KMS-11 (cell line): ENCODE results near the gene WDR64.

Source experiments
- H2AFZ ChIP-seq: fragments of 200-600 bp; sonication (generic); 2 replicates; pipeline ENCODE4 v1.6.1; 2016; ENCODE audit warnings: antibody characterized with exemption, mixed run types, low read depth
- H3K27ac ChIP-seq: fragments of 200-600 bp; sonication (generic); 2 replicates; pipeline ENCODE4 v1.6.1; 2016; ENCODE audit warnings: mild to moderate bottlenecking, mixed run types
- H3K27me3 ChIP-seq: fragments of 200-600 bp; sonication (generic); 2 replicates; pipeline ENCODE4 v1.6.1; 2017; ENCODE audit warnings: mild to moderate bottlenecking, low read depth, mixed run types, moderate library complexity; ENCODE audit not compliant: insufficient read depth
- H3K36me3 ChIP-seq: fragments of 200-600 bp; sonication (generic); 2 replicates; pipeline ENCODE4 v1.6.1; 2017; ENCODE audit warnings: mild to moderate bottlenecking, mixed run types; ENCODE audit not compliant: insufficient read depth
- H3K4me1 ChIP-seq: fragments of 200-600 bp; sonication (generic); 2 replicates; pipeline ENCODE4 v1.6.1; 2016; ENCODE audit warnings: mild to moderate bottlenecking, low read depth, mixed run types; ENCODE audit not compliant: poor library complexity, severe bottlenecking
- H3K4me2 ChIP-seq: fragments of 200-600 bp; sonication (generic); 2 replicates; pipeline ENCODE4 v1.7.0; 2016; ENCODE audit warnings: mild to moderate bottlenecking, mixed run types
- H3K4me3 ChIP-seq: fragments of 200-600 bp; sonication (generic); IDR thresholded peaks from 2 replicates; pipeline ENCODE4 v1.6.1; 2017; ENCODE audit warnings: low read depth, low read length, mixed read lengths; ENCODE audit not compliant: insufficient read depth
- H3K79me2 ChIP-seq: fragments of 200-600 bp; sonication (generic); 2 replicates; pipeline ENCODE4 v1.6.1; 2016; ENCODE audit warnings: low read depth, mixed run types; ENCODE audit not compliant: insufficient read depth
- H3K9ac ChIP-seq: fragments of 200-600 bp; sonication (generic); 2 replicates; pipeline ENCODE4 v1.6.1; 2016; ENCODE audit warnings: mild to moderate bottlenecking, mixed run types
- H4K20me1 ChIP-seq: fragments of 200-600 bp; sonication (generic); 2 replicates; pipeline ENCODE4 v1.6.1; 2016; ENCODE audit warnings: mild to moderate bottlenecking, mixed run types; ENCODE audit not compliant: insufficient read depth
- CTCF ChIP-seq: fragments of 200-600 bp; sonication (generic); conservative IDR thresholded peaks from 2 replicates; pipeline ENCODE4 v1.6.1; 2017; ENCODE audit warnings: low read depth, mild to moderate bottlenecking, antibody characterized with exemption, low read length, moderate library complexity, mixed read lengths

Gene WDR64

GRCh38 chr1:241713316-241713715 is 61.2 kb downstream of the WDR64 start:
- Histone ChIP-seq H3K27ac (no peak overlapping the region), H3K36me3 (no peaks in the 10 kb centered on the region), H3K79me2 (no peaks in the 10 kb centered on the region), H3K9ac (no peak overlapping the region), H3K4me1 (no peaks in the 10 kb centered on the region), H3K27me3 (no peaks in the 10 kb centered on the region), H3K4me3 (no peak overlapping the region), H3K4me2 (no peak overlapping the region), H2AFZ (no peak overlapping the region), H4K20me1 (no peaks in the 10 kb centered on the region)
- no peak for TF ChIP-seq CTCF

GRCh38 chr1:241714321-241715218 is 62.5 kb downstream of the WDR64 start:
- Histone ChIP-seq H3K27me3 (no peaks in the 10 kb centered on the region), H3K4me3 (no peak overlapping the region), H3K79me2 (no peaks in the 10 kb centered on the region), H3K36me3 (no peaks in the 10 kb centered on the region), H3K4me2 (no peak overlapping the region), H3K9ac (no peak overlapping the region), H3K4me1 (no peaks in the 10 kb centered on the region), H4K20me1 (no peaks in the 10 kb centered on the region), H2AFZ (no peak overlapping the region), H3K27ac (no peak overlapping the region)
- TF ChIP-seq CTCF: no peak

- no peak overlapping the region for H3K4me2 ChIP-seq
These were observed 63.4 kb downstream of the WDR64 start for GRCh38 chr1:241715435-241715834.

GRCh38 chr1:241715956-241716355 is 63.9 kb downstream of the WDR64 start:
- no peaks in the 10 kb centered on the region for H3K27me3 ChIP-seq
- H3K27ac ChIP-seq: no peak overlapping the region
- no peak overlapping the region for H2AFZ ChIP-seq
- H3K9ac ChIP-seq: no peak overlapping the region
- no peak overlapping the region for H3K4me2 ChIP-seq
- no peak for TF ChIP-seq CTCF
- H4K20me1 ChIP-seq: no peaks in the 10 kb centered on the region
- no peaks in the 10 kb centered on the region for H3K79me2 ChIP-seq
- no peaks in the 10 kb centered on the region for H3K36me3 ChIP-seq
- no peak overlapping the region for H3K4me3 ChIP-seq
- no peaks in the 10 kb centered on the region for H3K4me1 ChIP-seq

More at GRCh38 chr1:241715435-241715834, 63.4 kb downstream of the WDR64 start:
- Histone ChIP-seq H3K79me2 (no peaks in the 10 kb centered on the region), H2AFZ (no peak overlapping the region), H3K9ac (no peak overlapping the region), H3K27ac (no peak overlapping the region), H3K36me3 (no peaks in the 10 kb centered on the region), H3K4me3 (no peak overlapping the region), H3K27me3 (no peaks in the 10 kb centered on the region), H4K20me1 (no peaks in the 10 kb centered on the region), H3K4me1 (no peaks in the 10 kb centered on the region)
- no peak for TF ChIP-seq CTCF
